AG20443 (cell line): ENCODE results near the gene ADAMTSL1.

Experiments
- DNase-seq: peaks from one replicate; pipeline ENCODE4 v3.0.0; 2012; ENCODE audit warnings: low spot score, mixed read lengths

Gene ADAMTSL1

GRCh38 chr9:18665947-18666346 lies 192.0 kb downstream of the ADAMTSL1 start:
- no peak for DNase-seq

- no peak for DNase-seq
Observed at GRCh38 chr9:18666348-18666747, 192.4 kb downstream of the ADAMTSL1 start.

GRCh38 chr9:18666986-18667772 lies 193.2 kb downstream of the ADAMTSL1 start:
- no peak for DNase-seq

- DNase-seq = no peak
Observed at GRCh38 chr9:18668944-18669343, 195.0 kb downstream of the ADAMTSL1 start.

- DNase-seq = no peak
Observed at GRCh38 chr9:18672706-18673105, 198.8 kb downstream of the ADAMTSL1 start.

- DNase-seq = no peak
Observed at GRCh38 chr9:18673179-18673578, 199.2 kb downstream of the ADAMTSL1 start.

- no peak for DNase-seq
Observed at GRCh38 chr9:18675332-18675731, 201.4 kb downstream of the ADAMTSL1 start.

- DNase-seq = no peak
Observed at GRCh38 chr9:18675973-18676372, 202.0 kb downstream of the ADAMTSL1 start.

- DNase-seq = no peak
Observed at GRCh38 chr9:18676525-18676924, 202.6 kb downstream of the ADAMTSL1 start.

GRCh38 chr9:18678821-18679590 lies 205.1 kb downstream of the ADAMTSL1 start:
- DNase-seq = no peak

- DNase-seq = no peak
Observed at GRCh38 chr9:18682907-18683306, 209.0 kb downstream of the ADAMTSL1 start.

GRCh38 chr9:18683312-18683711 lies 209.4 kb downstream of the ADAMTSL1 start:
- no peak for DNase-seq

- DNase-seq = no peak
Observed at GRCh38 chr9:18683851-18684250, 209.9 kb downstream of the ADAMTSL1 start.

GRCh38 chr9:18684593-18685317 lies 210.8 kb downstream of the ADAMTSL1 start:
- no peak for DNase-seq

- DNase-seq = no peak
Observed at GRCh38 chr9:18688581-18689565, 214.9 kb downstream of the ADAMTSL1 start.

- no peak for DNase-seq
Observed at GRCh38 chr9:18689921-18690320, 216.0 kb downstream of the ADAMTSL1 start.

- no peak for DNase-seq
Observed at GRCh38 chr9:18692268-18692667, 218.3 kb downstream of the ADAMTSL1 start.

- DNase-seq = no peak
Observed at GRCh38 chr9:18692962-18693361, 219.0 kb downstream of the ADAMTSL1 start.

GRCh38 chr9:18694959-18695668 lies 221.2 kb downstream of the ADAMTSL1 start:
- DNase-seq = no peak

- DNase-seq = no peak
Observed at GRCh38 chr9:18698992-18699391, 225.0 kb downstream of the ADAMTSL1 start.

GRCh38 chr9:18699764-18700163 lies 225.8 kb downstream of the ADAMTSL1 start:
- no peak for DNase-seq
